Panc1 (cell line): Measurements from ENCODE around the gene ESYT2.

Source experiments
- SIN3A ChIP-seq: IDR thresholded peaks from 2 replicates; pipeline ENCODE4 v1.6.1; 2012; ENCODE audit warnings: low read depth, mild to moderate bottlenecking, low read length, moderate library complexity, borderline replicate concordance; ENCODE audit not compliant: insufficient read depth
- TF ChIP-seq, protein P1 (sequence below): fragments of 450-650 bp; IDR thresholded peaks from 2 replicates; pipeline ENCODE4 v1.5.1; 2017; ENCODE audit warnings: mild to moderate bottlenecking

DNA sequence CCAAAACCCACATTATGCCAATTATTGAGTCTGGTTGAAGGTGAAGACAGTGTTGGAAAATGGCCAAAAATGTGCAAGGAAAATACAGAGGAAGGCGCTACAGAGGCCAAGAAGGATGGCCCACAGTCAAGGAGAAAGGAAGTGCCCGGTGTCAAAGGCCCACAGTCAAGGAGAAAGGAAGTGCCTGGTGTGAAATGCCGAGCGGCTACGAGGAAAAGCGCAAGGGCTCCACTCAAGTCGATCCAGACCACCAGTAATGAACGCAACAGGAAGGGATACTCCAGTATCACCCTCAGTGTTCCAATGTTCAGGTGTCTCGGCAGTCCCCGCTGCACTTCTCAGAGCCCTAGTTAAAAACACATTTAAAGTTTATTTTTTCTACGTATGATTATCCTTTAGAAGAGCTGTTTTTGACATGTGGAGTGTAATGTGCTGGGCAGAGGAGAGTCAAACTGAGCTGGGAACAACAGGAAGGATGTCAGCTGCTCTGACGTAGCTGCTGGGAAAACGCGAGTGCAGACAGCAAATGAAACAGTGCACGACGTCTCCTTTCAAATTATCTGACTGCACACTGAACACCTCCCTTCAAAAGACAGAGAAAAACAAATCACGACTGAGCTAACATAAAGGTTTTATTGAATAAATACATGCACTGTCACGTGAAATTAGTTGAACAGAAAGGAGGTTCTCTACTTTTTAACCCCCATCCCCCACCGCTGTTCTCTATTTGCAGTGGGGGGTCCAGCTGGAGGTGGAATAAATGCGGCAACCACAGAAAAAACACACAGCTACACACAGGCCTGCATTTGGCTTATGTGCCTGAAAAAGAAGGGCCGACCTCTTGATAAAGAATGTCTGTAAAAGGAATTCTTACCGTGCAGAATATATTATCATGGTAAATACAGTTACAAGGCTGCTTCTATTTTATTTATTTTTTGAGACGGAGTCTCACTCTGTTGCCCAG lies 98.6 kb downstream of the ESYT2 start:
- TF ChIP-seq, protein P1, sequence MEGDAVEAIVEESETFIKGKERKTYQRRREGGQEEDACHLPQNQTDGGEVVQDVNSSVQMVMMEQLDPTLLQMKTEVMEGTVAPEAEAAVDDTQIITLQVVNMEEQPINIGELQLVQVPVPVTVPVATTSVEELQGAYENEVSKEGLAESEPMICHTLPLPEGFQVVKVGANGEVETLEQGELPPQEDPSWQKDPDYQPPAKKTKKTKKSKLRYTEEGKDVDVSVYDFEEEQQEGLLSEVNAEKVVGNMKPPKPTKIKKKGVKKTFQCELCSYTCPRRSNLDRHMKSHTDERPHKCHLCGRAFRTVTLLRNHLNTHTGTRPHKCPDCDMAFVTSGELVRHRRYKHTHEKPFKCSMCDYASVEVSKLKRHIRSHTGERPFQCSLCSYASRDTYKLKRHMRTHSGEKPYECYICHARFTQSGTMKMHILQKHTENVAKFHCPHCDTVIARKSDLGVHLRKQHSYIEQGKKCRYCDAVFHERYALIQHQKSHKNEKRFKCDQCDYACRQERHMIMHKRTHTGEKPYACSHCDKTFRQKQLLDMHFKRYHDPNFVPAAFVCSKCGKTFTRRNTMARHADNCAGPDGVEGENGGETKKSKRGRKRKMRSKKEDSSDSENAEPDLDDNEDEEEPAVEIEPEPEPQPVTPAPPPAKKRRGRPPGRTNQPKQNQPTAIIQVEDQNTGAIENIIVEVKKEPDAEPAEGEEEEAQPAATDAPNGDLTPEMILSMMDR: no peak
- no peak for TF ChIP-seq SIN3A
